ENCODE measurements around the gene PIGH.

The PIGH gene

GRCh38 chr14:67620217-67620785, 20.2 kb upstream of the PIGH start:
- Histone ChIP-seq H3K9ac (ENCODE audit: low read length) (peak overlapping the region; percentile 54), H3K36me3 (replicated peaks; ENCODE audit: low read depth, low read length) (no peaks in the 10 kb centered on the region), H3K27ac (ENCODE audit: low read length) (no peak overlapping the region), H3K27me3 (ENCODE audit: low read depth, low read length) (peaks cover 10% of the 10 kb centered on the region), H2AFZ (ENCODE audit: low read depth, low read length) (peak overlapping the region; percentile 81), H3K4me2 (ENCODE audit: low read length) (peak overlapping the region; percentile 87), H3K9me3 (ENCODE audit: insufficient read depth, low read length) (no peaks in the 10 kb centered on the region), H3K4me3 (ENCODE audit: low read length) (peak overlapping the region; percentile 86), H4K20me1 (ENCODE audit: insufficient read depth, low read length) (no peaks in the 10 kb centered on the region), H3K79me2 (ENCODE audit: low read length) (no peaks in the 10 kb centered on the region), H3K4me1 (ENCODE audit: low read length) (peaks cover 9% of the 10 kb centered on the region)
- TF ChIP-seq EZH2phosphoT487 (IDR thresholded peaks at IDR 0.05; ENCODE audit: low read depth) = no peak
- no peak for TF ChIP-seq CTCF (IDR thresholded peaks at IDR 0.05; ENCODE audit: low read depth, low read length)

GRCh38 chr14:67619446-67620216, 19.6 kb upstream of the PIGH start, which contains the start of gene ARG2:
TSS of gene ARG2 (plus strand) at chr14:67619920. CDS start at chr14:67619978, 58 bp downstream.
- no peaks in the 10 kb centered on the region for H4K20me1 ChIP-seq (ENCODE audit: insufficient read depth, low read length)
- no peak for TF ChIP-seq EZH2phosphoT487 (IDR thresholded peaks at IDR 0.05; ENCODE audit: low read depth)
- peak; percentile 32; the same call in 1 of the 2 replicates for TF ChIP-seq CTCF (IDR thresholded peaks at IDR 0.05; ENCODE audit: low read depth, low read length)
- H3K4me2 ChIP-seq (ENCODE audit: low read length) = peak within 1 kb of the TSS; percentile 87
- no peak within 1 kb of the TSS for H3K27ac ChIP-seq (ENCODE audit: low read length)
- peaks cover 10% of the 10 kb centered on the region for H3K27me3 ChIP-seq (ENCODE audit: low read depth, low read length)
- no peaks in the 10 kb centered on the region for H3K9me3 ChIP-seq (ENCODE audit: insufficient read depth, low read length)
- H2AFZ ChIP-seq (ENCODE audit: low read depth, low read length) = peak within 1 kb of the TSS; percentile 88
- H3K9ac ChIP-seq (ENCODE audit: low read length) = peak within 1 kb of the TSS; percentile 64
- no peaks in the 10 kb centered on the region for H3K36me3 ChIP-seq (replicated peaks; ENCODE audit: low read depth, low read length)
- H3K79me2 ChIP-seq (ENCODE audit: low read length) = no peaks in the 10 kb centered on the region
- peaks cover 9% of the 10 kb centered on the region for H3K4me1 ChIP-seq (ENCODE audit: low read length)
- peak within 1 kb of the TSS; percentile 86 for H3K4me3 ChIP-seq (ENCODE audit: low read length)

GRCh38 chr14:67618617-67619063, 18.6 kb upstream of the PIGH start:
- no peak overlapping the region for H3K9ac ChIP-seq (ENCODE audit: low read length)
- H3K27ac ChIP-seq (ENCODE audit: low read length) = no peak overlapping the region
- TF ChIP-seq CTCF (IDR thresholded peaks at IDR 0.05; ENCODE audit: low read depth, low read length) (peak; percentile 78), EZH2phosphoT487 (IDR thresholded peaks at IDR 0.05; ENCODE audit: low read depth) (no peak)
- peak overlapping the region; percentile 86 for H3K4me3 ChIP-seq (ENCODE audit: low read length)
- H4K20me1 ChIP-seq (ENCODE audit: insufficient read depth, low read length) = no peaks in the 10 kb centered on the region
- H3K9me3 ChIP-seq (ENCODE audit: insufficient read depth, low read length) = no peaks in the 10 kb centered on the region
- H3K4me2 ChIP-seq (ENCODE audit: low read length) = peak overlapping the region; percentile 87
- H3K79me2 ChIP-seq (ENCODE audit: low read length) = no peaks in the 10 kb centered on the region
- H3K36me3 ChIP-seq (replicated peaks; ENCODE audit: low read depth, low read length) = no peaks in the 10 kb centered on the region
- no peak overlapping the region for H2AFZ ChIP-seq (ENCODE audit: low read depth, low read length)
- H3K27me3 ChIP-seq (ENCODE audit: low read depth, low read length) = peaks cover 10% of the 10 kb centered on the region
- peaks cover 9% of the 10 kb centered on the region for H3K4me1 ChIP-seq (ENCODE audit: low read length)

GRCh38 chr14:67610491-67610890, 10.4 kb upstream of the PIGH start:
- TF ChIP-seq EZH2phosphoT487 (IDR thresholded peaks at IDR 0.05; ENCODE audit: low read depth) (no peak), CTCF (IDR thresholded peaks at IDR 0.05; ENCODE audit: low read depth, low read length) (no peak)
- Histone ChIP-seq H3K27ac (ENCODE audit: low read length) (no peak overlapping the region), H3K27me3 (ENCODE audit: low read depth, low read length) (no peaks in the 10 kb centered on the region)

More at GRCh38 chr14:67610491-67610890, 10.4 kb upstream of the PIGH start:
- Histone ChIP-seq H3K9me3 (ENCODE audit: insufficient read depth, low read length) (no peaks in the 10 kb centered on the region), H2AFZ (ENCODE audit: low read depth, low read length) (no peak overlapping the region), H3K4me3 (ENCODE audit: low read length) (no peak overlapping the region), H4K20me1 (ENCODE audit: insufficient read depth, low read length) (no peaks in the 10 kb centered on the region), H3K36me3 (replicated peaks; ENCODE audit: low read depth, low read length) (no peaks in the 10 kb centered on the region), H3K4me2 (ENCODE audit: low read length) (no peak overlapping the region), H3K79me2 (ENCODE audit: low read length) (no peaks in the 10 kb centered on the region), H3K4me1 (ENCODE audit: low read length) (no peaks in the 10 kb centered on the region), H3K9ac (ENCODE audit: low read length) (no peak overlapping the region)
